IPS-18c (cell line): ENCODE results near the gene ZNF469.

Source experiments
- H3K4me3 ChIP-seq: 2 replicates; pipeline ENCODE4 v1.7.0; 2013; ENCODE audit warnings: low read depth, mild to moderate bottlenecking, low read length, moderate library complexity; ENCODE audit not compliant: insufficient read depth
- H3K9me3 ChIP-seq: one replicate; pipeline ENCODE4 v1.6.1; 2013; ENCODE audit warnings: mild to moderate bottlenecking, low read length, moderate library complexity; ENCODE audit not compliant: control insufficient read depth, insufficient read depth

Gene ZNF469

DNA sequence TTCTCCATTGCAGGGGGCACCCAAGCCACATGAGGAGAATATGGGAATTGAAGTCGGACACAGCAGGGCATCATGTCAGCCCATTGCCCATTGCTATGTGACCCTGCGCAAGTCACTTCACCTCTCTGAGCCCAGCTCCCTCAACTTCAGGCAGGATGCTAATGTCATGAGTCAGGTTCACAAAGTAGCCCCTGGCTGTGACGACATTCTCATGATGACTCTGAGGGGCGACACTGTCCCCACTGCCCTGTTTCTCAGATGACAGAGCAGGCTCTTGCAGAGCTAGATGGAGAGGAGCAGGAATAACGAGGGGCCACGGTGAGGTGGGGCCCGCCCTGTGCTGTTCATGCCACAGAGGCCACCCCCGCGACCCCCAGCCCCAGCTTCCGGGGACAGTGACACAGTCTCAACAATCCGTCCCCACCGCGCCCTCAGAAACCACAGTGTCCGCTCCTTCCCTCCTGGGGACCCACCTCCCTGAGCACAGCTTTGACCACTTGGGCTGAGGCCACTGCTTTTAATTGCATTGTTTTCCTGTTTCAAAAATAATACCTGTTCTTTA, 13.2 kb upstream of the ZNF469 start:
- H3K4me3 ChIP-seq: no peak overlapping the region
- H3K9me3 ChIP-seq: no peaks in the 10 kb centered on the region

DNA sequence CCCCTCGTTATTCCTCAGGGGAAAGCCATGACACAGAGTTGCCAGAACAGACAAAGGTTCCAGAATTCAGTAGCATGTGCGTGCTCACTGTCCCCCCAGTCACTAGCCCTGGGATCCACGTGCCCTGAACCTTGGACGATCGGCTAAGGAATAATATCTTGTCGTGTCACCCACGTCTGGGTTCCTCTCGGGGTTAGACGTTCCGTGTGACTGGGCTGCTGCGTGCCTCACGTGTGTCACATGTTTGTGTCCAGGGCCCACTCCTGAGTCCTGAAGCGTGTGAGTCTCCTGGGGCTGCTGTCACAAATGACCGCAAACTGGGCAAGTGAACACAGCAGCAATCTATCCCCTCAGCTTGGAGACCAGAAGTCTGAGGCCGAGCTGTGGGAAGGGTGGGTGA, 12.4 kb upstream of the ZNF469 start:
- no peak overlapping the region for H3K4me3 ChIP-seq
- no peaks in the 10 kb centered on the region for H3K9me3 ChIP-seq

GRCh38 chr16:88372522-88372921, 10.2 kb upstream of the ZNF469 start:
- no peak overlapping the region for H3K4me3 ChIP-seq
- H3K9me3 ChIP-seq: no peaks in the 10 kb centered on the region

DNA sequence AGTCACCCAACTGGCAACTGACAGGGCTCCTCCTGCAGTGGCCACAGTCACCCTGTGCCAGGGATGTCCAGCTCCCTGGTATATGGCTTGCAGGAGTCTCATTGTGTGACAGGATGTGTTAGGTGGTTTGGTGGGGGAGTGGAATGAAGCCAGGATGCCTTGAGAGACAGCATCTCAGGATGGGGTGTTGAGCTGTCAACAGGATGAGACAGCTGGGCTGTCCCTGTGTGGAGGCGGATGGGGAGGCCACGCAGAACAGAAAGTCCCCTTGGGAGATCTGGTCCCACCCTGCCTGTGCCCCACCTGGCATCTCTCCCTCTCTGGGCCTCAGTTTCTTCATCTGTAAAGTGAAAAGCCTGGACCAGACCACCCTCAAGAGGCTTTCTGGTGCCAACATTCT, 9.5 kb upstream of the ZNF469 start:
- Histone ChIP-seq H3K4me3 (no peak overlapping the region), H3K9me3 (no peaks in the 10 kb centered on the region)

- H3K4me3 ChIP-seq: no peak overlapping the region
- H3K9me3 ChIP-seq: no peaks in the 10 kb centered on the region
Measured at GRCh38 chr16:88373927-88374492, 8.7 kb upstream of the ZNF469 start.

DNA sequence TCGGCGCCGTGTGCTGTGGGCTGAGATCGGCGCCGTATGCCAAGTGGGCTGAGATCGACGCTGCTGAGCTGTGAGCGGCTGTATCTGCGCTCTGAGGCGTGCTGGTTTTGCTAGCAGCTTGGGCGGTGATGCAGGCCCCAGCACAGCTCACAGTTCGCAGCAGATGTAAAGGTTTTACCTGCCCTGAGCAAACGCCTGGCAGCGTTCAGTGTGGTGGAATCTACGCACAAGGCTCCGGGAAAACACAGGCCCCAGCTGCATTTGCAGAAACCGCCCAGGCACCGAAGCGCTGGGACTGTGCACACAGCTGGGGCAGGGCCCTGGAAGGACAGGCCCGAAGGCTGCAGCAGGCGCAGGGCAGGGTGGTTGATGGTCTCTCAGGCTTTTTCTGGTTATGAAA, 8.0 kb upstream of the ZNF469 start:
- no peaks in the 10 kb centered on the region for H3K9me3 ChIP-seq
- H3K4me3 ChIP-seq: no peak overlapping the region

- no peaks in the 10 kb centered on the region for H3K9me3 ChIP-seq
- H3K4me3 ChIP-seq: no peak overlapping the region
Measured at GRCh38 chr16:88375236-88375975, 7.4 kb upstream of the ZNF469 start.

DNA sequence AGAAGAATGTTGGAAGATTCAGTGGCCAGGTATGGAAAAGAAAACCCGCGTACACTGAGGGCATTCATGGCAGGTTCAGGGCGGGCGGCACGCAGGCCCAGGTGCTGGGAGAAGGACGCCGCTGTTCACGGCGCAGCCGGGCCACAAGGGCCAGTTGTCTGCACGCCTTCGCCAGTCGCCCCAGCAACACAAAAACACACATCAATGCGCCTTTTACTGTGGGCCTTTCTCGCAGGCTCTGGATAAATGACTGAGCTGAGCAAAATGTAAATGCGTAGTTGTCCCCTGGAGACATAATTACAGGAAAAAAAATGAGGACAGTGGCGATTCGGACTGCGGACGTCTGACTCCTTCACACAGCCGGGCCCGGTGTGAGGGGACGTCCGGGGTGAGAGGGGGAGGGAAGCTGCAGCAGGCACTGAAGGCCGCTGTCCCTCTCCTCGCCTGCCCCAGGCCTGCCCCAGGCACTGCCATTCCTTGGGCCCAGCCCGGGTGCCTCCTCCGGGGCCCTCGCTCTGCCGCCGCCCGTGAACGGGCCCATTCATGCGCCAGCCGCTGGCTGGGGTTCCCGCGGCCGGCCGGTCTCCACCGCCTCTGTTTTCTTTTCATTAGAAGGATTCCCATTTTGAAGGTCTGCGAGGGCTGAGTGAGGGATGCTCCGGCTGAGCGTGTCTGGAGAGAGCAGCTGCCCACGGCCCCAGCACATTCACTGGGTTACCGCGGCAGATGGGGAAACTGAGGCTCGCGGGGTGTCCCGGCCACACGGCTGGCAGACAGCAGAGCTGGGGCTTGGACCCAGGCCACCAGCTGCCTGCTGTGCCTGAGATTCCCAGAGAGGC, 6.5 kb upstream of the ZNF469 start:
- Histone ChIP-seq H3K9me3 (no peaks in the 10 kb centered on the region), H3K4me3 (no peak overlapping the region)

GRCh38 chr16:88376835-88377726, 5.7 kb upstream of the ZNF469 start:
- Histone ChIP-seq H3K4me3 (no peak overlapping the region; the same call in 1 of the 2 replicates), H3K9me3 (no peaks in the 10 kb centered on the region)

GRCh38 chr16:88377961-88378360, 4.8 kb upstream of the ZNF469 start:
- Histone ChIP-seq H3K4me3 (no peak overlapping the region), H3K9me3 (no peaks in the 10 kb centered on the region)

DNA sequence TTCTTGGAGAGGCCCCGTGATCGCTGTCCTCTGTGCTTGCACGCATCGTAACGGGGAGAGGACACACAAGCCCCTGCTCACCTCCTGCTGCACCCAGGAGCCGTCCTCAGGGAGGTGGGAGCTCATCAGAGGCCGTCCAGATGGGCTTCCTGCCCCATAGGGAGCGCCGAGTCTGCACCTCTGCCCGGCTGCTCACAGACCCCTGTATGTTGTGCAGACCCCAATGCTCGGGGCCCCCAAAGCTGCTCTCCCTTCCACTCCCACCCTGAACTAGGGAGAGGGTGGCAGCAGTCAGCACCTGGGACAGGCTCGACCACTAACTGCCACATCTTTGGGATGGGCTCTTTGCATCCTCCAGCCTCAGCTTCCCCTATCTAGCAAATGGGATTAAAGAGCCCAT, 4.4 kb upstream of the ZNF469 start:
- no peaks in the 10 kb centered on the region for H3K9me3 ChIP-seq
- H3K4me3 ChIP-seq: no peak overlapping the region

- H3K4me3 ChIP-seq: no peak overlapping the region
- H3K9me3 ChIP-seq: peaks cover 3% of the 10 kb centered on the region
Measured at GRCh38 chr16:88378836-88379693, 3.7 kb upstream of the ZNF469 start.

DNA sequence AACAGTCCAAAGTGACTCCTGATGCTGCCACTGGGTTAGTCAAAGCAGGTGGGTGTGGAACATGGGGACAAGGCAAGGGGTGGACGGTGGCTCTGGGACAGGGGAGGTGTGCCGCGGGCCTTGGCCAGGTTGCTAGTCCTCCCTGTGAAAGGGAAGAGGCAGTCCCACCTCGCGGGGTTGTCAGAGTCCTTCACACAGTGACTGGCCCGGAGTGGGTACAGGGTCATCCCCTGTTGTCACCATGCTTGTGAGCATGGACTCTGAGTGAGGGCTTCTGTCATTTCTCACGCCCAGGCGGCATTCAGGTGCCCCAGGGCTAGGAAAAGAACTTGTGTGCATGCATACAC, 3.1 kb upstream of the ZNF469 start:
- Histone ChIP-seq H3K9me3 (peaks cover 4% of the 10 kb centered on the region), H3K4me3 (no peak overlapping the region)

DNA sequence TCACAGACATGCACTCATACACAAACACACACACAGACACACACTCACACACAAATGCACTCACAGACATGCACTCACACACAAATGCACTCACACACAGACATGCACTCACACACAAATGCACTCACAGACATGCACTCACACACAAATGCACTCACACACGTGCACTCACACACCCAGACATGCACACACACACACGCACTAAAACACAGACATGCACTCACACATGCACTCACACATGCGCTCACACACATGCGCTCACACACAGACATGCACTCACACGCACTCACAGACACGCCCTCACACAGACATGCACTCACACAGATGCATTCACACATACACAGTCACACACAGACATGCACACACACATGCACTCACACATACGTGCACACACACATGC, 2.7 kb upstream of the ZNF469 start:
- Histone ChIP-seq H3K4me3 (no peak overlapping the region), H3K9me3 (peaks cover 4% of the 10 kb centered on the region)

DNA sequence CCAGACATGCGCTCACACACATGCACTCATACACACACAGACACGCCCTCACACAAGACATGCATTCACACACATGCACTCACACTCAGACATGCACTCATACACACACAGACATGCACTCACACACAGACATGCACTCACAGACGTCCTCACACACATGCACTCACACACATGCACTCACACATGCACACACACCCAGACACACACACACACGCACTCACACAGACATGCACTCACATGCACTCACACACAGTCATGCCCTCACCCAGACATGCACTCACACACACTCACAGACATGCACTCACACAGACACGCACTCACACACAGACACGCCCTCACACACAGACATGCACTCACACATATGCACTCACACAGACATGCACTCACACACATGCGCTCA, 2.1 kb upstream of the ZNF469 start:
- H3K4me3 ChIP-seq: no peak overlapping the region; the same call in 1 of the 2 replicates
- peaks cover 4% of the 10 kb centered on the region for H3K9me3 ChIP-seq

- Histone ChIP-seq H3K9me3 (peaks cover 4% of the 10 kb centered on the region), H3K4me3 (no peak overlapping the region)
Measured at GRCh38 chr16:88381820-88382451, 823 bp upstream of the ZNF469 start.
